NCI-H446 (cell line): ENCODE measurements around the gene SUSD6.
"Not testable (repeated sequence)": the region's sequence is repeated elsewhere in the genome, so short reads cannot be mapped to it uniquely, and the experiment has no call there.

ENCODE experiments used
- DNase-seq, 2 experiments: peaks; one replicate each; lab custom pipeline; 2025; lab: John Stamatoyannopoulos, UW

The SUSD6 gene

GRCh38 chr14:69712599-69713088 is 101.2 kb downstream of the SUSD6 start:
- peak in 1 of 2 experiments; percentile 60 for DNase-seq

- DNase-seq, result peak in 1 of 2 experiments; percentile 31
These were observed 101.9 kb downstream of the SUSD6 start for GRCh38 chr14:69713209-69713781.

- no peak for DNase-seq
These were observed 102.7 kb downstream of the SUSD6 start for GRCh38 chr14:69713993-69714679.

GRCh38 chr14:69715725-69716477 is 104.5 kb downstream of the SUSD6 start:
- peak; percentile 97 to 99 for DNase-seq

GRCh38 chr14:69716478-69717187 is 105.2 kb downstream of the SUSD6 start:
- DNase-seq, result no peak

- DNase-seq, result not testable (repeated sequence)
These were observed 107.2 kb downstream of the SUSD6 start for GRCh38 chr14:69718614-69719013.

- peak in 1 of 2 experiments; percentile 40 for DNase-seq
These were observed 108.1 kb downstream of the SUSD6 start for GRCh38 chr14:69719501-69719951.

GRCh38 chr14:69720912-69721311 is 109.5 kb downstream of the SUSD6 start:
- DNase-seq, result no peak

GRCh38 chr14:69726761-69727511 is 115.5 kb downstream of the SUSD6 start:
- peak; percentile 33 to 82 for DNase-seq

- no peak for DNase-seq
These were observed 116.5 kb downstream of the SUSD6 start for GRCh38 chr14:69727860-69728259.

- not testable (repeated sequence) for DNase-seq
These were observed 120.7 kb downstream of the SUSD6 start for GRCh38 chr14:69731919-69732598.

GRCh38 chr14:69736405-69736804 is 125.0 kb downstream of the SUSD6 start:
- DNase-seq, result not testable (repeated sequence)

GRCh38 chr14:69741055-69741454 is 129.7 kb downstream of the SUSD6 start:
- DNase-seq, result no peak

- DNase-seq, result no peak
These were observed 138.6 kb downstream of the SUSD6 start for GRCh38 chr14:69749956-69750355.

- no peak for DNase-seq
These were observed 139.1 kb downstream of the SUSD6 start for GRCh38 chr14:69750495-69750894.

GRCh38 chr14:69752773-69753172 is 141.4 kb downstream of the SUSD6 start:
- DNase-seq, result no peak

GRCh38 chr14:69753860-69754259 is 142.5 kb downstream of the SUSD6 start:
- no peak for DNase-seq

- DNase-seq, result no peak
These were observed 143.1 kb downstream of the SUSD6 start for GRCh38 chr14:69754487-69754886.

GRCh38 chr14:69755296-69755695 is 143.9 kb downstream of the SUSD6 start:
- no peak for DNase-seq

- DNase-seq, result no peak
These were observed 144.4 kb downstream of the SUSD6 start for GRCh38 chr14:69755784-69756183.

GRCh38 chr14:69756298-69756697 is 144.9 kb downstream of the SUSD6 start:
- no peak for DNase-seq
